ENCODE data around the gene PPEF2.

PPEF2 gene

GRCh38 chr4:75895744-75896314 lies 6.4 kb downstream of the PPEF2 start:
- peak; percentile 26 for DNase-seq

- no peak for DNase-seq
Observed at GRCh38 chr4:75892508-75892907, 9.7 kb downstream of the PPEF2 start.

GRCh38 chr4:75891611-75892010 lies 10.6 kb downstream of the PPEF2 start:
- DNase-seq, result no peak

- no peak for DNase-seq
Observed at GRCh38 chr4:75889537-75890199, 12.6 kb downstream of the PPEF2 start.

- DNase-seq, result no peak
Observed at GRCh38 chr4:75886104-75886503, 16.1 kb downstream of the PPEF2 start.

- no peak for DNase-seq
Observed at GRCh38 chr4:75881476-75881875, 20.8 kb downstream of the PPEF2 start.

DNA sequence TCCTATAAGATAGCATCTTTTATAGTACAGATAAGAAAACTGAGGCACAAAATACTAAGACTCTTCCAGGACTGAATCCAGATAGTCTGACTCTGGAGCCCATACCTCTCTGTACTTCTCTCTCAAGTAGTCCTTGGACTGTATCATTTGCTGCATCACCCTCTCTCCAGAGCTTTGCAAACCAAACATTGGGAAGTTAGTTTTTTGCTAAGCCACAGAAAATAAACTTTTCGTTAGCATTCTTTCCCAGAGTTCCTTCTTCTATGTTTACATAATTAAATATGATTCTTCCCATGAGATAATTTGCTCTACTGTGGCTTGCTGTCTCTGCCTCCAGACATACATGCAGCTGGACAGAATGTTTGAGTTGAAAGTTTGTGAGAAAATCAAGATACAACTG lies 22.0 kb downstream of the PPEF2 start:
- no peak for DNase-seq

DNA sequence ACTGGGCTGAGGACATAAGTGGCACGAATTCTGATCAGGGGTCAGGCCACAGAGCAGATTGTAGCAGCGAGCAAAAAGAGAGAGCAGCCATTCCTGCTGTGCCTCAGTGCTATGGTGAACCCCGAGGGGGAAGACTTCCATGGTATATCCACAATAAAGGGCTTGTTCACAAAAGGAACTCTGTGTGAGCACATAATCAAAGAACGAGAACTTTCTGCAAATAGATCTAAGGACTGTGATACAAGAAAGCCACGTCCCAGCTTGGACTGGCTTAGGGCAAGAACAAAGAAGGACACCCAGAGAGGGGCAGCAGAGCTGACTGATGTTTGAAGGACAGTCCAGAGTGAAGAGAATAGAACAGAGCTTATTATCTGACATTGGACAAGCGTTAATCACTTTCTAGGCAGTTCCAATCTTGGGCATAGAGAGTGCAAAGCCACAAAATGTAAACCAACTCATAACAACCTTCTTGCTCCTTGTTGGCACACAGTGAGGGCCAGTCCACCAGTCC lies 24.0 kb downstream of the PPEF2 start:
- DNase-seq, result no peak

- DNase-seq, result no peak
Observed at GRCh38 chr4:75876218-75876617, 26.0 kb downstream of the PPEF2 start.

GRCh38 chr4:75869100-75869499 lies 33.2 kb downstream of the PPEF2 start:
- no peak for DNase-seq

DNA sequence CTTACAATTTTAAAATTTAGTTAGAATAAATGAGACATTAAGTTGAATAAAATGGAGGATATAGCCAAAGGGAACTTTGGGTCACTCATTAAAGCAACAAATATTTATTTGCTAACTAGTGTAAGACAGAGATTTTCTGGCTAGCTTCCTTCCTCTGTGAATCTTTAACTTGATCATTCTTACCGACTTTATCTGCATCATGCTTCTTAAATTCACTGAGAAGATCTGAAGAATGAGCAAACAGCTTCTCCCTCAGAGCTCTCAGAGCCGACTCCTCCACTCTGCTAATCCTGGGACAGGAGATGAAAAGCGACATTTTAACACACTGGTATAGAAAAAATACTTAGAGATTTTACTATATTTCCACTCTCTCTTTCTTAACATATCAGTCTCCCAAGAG lies 35.1 kb downstream of the PPEF2 start:
- DNase-seq, result no peak

GRCh38 chr4:75860606-75861005 lies 41.6 kb downstream of the PPEF2 start:
- no peak for DNase-seq

GRCh38 chr4:75858721-75859120 lies 43.5 kb downstream of the PPEF2 start:
- DNase-seq, result no peak

DNA sequence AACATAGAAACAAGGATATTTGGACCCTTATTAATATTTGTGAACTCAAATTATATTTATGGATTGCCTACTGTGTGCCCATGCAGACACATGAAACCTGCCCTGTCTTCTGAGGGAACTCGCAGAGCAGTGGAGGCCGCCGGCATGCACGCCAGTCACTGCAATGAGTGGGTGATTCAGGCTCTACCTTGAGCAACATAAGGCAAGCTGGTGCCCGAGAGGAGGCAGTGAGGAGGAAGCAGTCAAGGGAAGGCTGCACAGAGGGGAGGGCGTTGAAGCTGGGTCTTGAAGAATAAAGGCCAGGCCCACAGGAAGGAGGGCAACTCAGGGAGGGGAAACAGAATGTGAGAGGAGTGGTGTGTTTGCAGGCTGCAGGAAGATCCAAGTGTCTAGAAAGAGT lies 52.8 kb downstream of the PPEF2 start:
- DNase-seq, result no peak

GRCh38 chr4:75848891-75849290 lies 53.4 kb downstream of the PPEF2 start:
- DNase-seq, result no peak

DNA sequence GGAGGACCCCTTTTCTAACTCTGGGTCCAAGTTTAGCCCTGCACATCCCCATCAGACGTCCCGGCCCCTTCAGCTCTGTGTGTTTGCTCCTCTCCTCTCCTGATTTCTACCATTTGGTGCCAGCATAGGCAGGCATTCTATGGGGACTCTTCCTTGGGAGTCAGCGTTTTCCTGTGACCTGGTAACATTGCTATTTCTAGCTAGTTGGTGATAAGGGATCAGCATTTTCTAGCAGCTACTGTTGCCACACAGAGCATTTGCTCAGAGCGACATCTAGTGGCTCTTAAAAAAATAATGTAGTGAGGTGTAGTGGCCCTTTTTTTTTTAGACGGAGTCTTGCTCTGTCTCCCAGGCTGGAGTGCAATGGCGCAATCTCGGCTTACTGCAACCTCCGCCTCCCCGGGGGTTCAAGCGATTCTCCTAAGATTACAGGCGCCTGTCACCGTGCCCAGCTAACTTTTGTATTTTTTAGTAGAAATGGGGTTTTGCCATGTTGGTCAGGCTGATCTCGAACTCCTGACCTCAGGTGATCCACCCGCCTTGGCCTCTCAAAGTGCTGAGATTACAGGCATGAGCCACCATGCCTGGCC lies 54.0 kb downstream of the PPEF2 start:
- peak; percentile 57 for DNase-seq

GRCh38 chr4:75845992-75846391 lies 56.3 kb downstream of the PPEF2 start:
- DNase-seq, result no peak

- DNase-seq, result no peak
Observed at GRCh38 chr4:75844151-75844662, 58.0 kb downstream of the PPEF2 start.

GRCh38 chr4:75843596-75843995 lies 58.7 kb downstream of the PPEF2 start:
- no peak for DNase-seq

DNA sequence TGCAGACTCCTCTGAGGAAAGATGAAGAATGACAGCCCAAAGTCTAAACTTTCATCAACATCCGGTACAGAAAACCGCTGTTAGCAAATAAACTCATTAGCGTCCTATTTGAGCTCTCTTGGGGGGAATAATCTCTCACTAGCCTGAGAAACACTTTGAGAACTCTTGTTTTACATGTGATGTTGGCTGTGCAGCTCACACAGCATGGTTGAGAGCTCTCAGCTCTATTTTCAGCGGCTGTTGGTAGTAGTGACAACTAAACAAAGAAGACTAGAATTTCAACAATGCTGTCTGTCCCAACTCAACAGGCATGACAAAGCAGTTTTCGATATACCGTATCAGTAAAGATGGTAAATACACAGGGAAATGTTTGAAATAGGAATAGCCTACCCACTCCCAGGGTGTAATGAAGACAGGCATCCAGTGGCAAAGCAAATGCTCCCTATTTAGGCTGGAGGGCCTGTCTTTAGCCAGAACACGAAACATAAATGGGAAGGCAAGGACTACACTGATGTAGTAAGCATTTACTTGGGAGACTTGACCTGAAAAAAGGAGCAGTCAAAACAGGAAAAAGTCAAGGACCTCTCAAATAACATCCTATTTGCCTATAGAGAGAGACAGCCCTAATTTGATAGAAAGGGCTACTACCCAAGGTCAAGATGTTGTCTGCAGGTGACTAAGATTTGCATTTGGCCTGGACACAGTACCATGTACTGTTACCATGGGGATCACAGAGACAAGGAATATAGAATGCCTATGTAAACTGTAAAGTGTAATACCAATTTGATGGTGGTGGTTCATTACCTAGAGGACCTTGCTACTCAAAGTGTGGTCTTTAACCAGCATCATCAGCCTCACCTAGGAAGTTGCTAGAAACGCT lies 60.4 kb downstream of the PPEF2 start:
- DNase-seq, result no peak

DNA sequence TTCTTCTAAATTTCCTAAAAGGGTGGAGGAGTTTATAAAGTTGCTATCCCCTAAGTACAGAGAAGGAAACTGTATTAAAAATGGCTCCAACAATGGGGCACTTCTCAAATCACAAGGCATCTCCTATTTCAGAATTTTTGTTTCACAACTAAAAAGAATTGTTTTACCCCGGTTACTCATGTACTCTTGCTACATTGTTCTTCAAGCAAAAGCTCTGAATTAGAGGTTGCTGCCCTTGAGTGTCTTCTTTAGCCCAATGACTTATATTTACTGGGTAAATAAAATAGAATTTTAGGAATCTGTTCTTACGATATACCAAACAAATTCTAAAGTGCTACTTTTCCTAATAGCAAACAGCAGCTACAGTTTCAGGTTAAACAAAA lies 67.5 kb downstream of the PPEF2 start:
- DNase-seq, result no peak

GRCh38 chr4:75834095-75834771 lies 68.0 kb downstream of the PPEF2 start:
- no peak for DNase-seq
